Activated CD4-positive, alpha-beta T cell treated with anti-CD3 and anti-CD28 coated beads, Interleukin-2, amount 50 U/mL, for 48 hours (primary cell): ENCODE measurements around the gene SPATS2.

Source experiments
- DNase-seq, 2 experiments: peaks; one replicate each; pipeline ENCODE4 v3.0.0-alpha.2; 2020

The SPATS2 gene

GRCh38 chr12:49560695-49561094 is 193.4 kb downstream of the SPATS2 start:
- DNase-seq, result no peak

DNA sequence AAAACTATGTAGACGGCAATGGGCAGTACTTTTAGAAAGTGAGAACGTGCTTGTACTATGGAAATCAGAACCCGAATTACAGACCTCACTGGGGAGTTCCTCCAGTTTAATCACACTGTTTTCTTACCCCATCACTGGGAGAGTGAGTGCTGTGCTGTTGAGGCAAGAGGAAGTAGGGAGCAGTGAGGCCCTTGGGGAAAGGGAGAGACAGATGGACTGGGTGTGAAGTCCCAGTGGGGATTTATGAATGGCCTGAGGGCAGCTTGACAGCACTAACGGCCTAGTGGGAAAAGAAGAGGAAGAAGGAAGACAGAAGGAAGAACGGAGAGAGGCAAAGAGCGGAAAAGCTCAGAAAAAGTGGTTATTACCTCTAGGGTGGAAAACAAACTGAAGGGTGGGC is 195.0 kb downstream of the SPATS2 start:
- no peak for DNase-seq

DNA sequence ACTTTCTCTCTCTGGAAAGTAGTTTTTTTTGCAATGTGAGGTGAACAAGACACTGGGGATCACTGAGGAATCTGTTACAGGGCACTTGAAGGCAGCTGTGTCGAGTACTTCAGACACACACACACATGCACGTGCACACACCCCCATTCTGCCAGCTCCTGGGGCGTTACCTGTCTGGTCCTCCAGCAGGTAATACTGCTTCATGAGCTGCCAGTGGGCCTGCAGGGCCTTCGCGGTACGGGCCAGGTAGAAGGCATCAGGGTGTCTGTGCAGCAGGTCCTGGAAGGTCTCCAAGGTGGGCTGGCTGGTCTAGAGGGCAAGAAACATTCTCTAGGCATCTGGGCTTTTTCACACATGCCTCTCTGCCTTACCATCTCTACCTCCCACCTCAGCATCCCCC is 195.6 kb downstream of the SPATS2 start:
- DNase-seq, result no peak

- no peak for DNase-seq
These were observed 196.9 kb downstream of the SPATS2 start for GRCh38 chr12:49563951-49564685.

- DNase-seq, result no peak
These were observed 197.6 kb downstream of the SPATS2 start for GRCh38 chr12:49564686-49565405.

DNA sequence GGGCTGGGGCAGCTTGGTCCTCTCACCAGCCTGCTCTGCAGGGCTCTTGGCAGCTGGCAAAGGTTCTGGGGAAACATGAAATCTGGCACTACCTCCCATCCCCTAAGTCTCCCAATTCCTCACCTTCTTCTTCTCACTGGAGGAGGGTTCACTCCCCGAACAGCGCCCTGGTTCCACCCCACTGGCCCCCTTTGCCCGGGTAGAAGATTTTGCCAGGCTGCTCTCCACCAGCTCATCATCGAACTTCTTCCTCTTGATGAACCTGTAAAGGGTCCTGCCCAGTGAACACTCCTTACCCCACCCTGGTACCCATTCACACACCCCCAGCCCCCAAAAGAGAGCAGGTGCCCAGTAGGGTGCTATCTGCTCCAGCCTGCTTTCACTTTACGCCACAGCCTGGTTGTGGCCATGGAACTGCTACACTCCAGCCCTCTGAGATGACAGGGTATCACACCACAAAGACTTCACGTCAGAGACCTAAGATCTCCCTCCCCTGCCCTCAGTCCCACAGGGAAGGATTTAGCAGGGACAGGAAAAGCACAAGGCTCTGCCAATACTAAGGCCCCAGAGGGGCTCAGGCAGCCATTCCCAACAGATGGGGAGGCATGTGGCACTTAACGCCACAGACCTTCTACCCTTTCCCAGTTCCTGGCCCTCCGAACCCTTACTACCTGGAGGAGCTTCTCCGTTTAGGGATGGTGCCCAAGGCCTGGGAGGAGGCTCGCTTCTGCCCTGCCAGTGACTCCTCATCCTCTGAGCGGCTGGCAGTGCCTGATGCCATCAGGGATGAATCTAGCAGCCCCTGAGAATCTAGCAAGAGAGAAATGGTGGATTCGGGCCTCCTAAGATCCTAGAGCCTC is 198.4 kb downstream of the SPATS2 start:
- DNase-seq, result no peak

- no peak for DNase-seq
These were observed 199.1 kb downstream of the SPATS2 start for GRCh38 chr12:49566361-49566760.

GRCh38 chr12:49567302-49567610 is 200.0 kb downstream of the SPATS2 start:
- no peak for DNase-seq

- DNase-seq, result peak; percentile 87 to 90
These were observed 200.6 kb downstream of the SPATS2 start, which contains the start of gene MCRS1 for GRCh38 chr12:49567611-49568441. Gene MCRS1, minus strand, starts transcription at chr12:49568142. Its CDS starts 1,411 bp downstream, at chr12:49566731.

DNA sequence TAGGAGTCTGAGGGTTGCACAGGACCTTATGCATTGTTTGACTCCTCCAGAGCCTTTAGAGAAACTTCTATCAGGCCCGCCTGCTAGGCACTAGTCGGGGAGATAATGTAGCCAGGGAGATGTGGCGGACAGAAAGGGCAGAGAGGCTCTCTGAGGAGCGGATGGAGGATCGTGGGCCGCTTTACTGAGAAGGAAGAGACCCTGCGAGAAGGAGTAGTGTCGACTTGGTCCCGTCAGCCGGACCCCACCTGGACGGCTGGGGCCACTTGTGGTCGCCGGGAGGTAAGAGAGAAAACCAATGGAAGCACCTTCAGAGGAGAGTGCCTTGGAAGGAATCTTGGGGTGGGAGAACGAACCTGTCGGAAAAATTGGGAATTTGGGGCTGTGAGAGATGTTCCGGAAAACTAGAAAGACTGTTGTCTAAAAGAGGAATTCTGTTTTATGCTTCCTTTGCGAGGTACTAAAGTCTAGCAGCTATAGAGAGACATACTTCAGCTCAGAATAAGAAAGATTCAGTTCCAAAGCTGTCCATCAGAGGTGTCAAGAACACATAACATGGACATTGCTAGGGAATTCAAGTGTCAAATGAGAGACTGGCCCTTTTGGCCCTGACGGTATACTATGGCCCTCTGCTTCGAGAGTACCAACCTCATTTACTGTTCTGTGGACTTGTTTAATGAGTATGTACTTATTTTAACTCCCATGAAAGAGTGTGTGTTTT is 201.3 kb downstream of the SPATS2 start:
- DNase-seq, result no peak
